WTC11 (cell line): ENCODE measurements around the gene IGLL5. TPM values are rescaled to one million over a fixed set of nuclear protein-coding genes. Genes with fewer than 3 reads are reported as not detected.

Experiments used
- ATAC-seq: fragments of 200-7000 bp; cut with Tn5 transposase; 2 replicates; pipeline ENCODE4 v1.10.0; 2021; ENCODE audit warnings: mild to moderate bottlenecking, moderate library complexity
- CTCF ChIA-PET: fragments of 300-600 bp; sonication (Branson Sonifier 250); formaldehyde crosslinking; loops from one replicate; lab custom pipeline; 2021; ENCODE audit warnings: antibody characterized with exemption; lab: Charles Lee
- POLR2A ChIA-PET: fragments of 350-600 bp; sonication (Branson Sonifier 250); formaldehyde crosslinking; loops from one replicate; lab custom pipeline; 2021; ENCODE audit warnings: antibody characterized with exemption; lab: Charles Lee
- DNase-seq: peaks from one replicate; pipeline ENCODE4 v3.0.0; 2021; ENCODE audit warnings: low spot score
- H3K27ac Mint-ChIP-seq: 2 replicates; pipeline ENCODE4 v1.8.0; 2021; ENCODE audit warnings: mixed read lengths
- H3K27me3 Mint-ChIP-seq: 2 replicates; pipeline ENCODE4 v1.8.0; 2021; ENCODE audit warnings: low read depth, mild to moderate bottlenecking, moderate library complexity, mixed read lengths
- H3K36me3 Mint-ChIP-seq: 2 replicates; pipeline ENCODE4 v1.8.0; 2021; ENCODE audit warnings: mixed read lengths
- H3K4me1 Mint-ChIP-seq: 2 replicates; pipeline ENCODE4 v1.8.0; 2022; ENCODE audit warnings: mixed read lengths
- H3K4me3 Mint-ChIP-seq: 2 replicates; pipeline ENCODE4 v1.8.0; 2021; ENCODE audit warnings: mild to moderate bottlenecking, moderate library complexity, mixed read lengths
- H3K9me3 Mint-ChIP-seq: 2 replicates; pipeline ENCODE4 v1.8.0; 2021; ENCODE audit warnings: mixed read lengths
- CBFB ChIP-seq: sonication (generic); formaldehyde crosslinking; IDR thresholded peaks from 2 replicates; pipeline ENCODE4 v1.8.1; 2022; ENCODE audit warnings: mild to moderate bottlenecking, low read depth, missing genetic modification reagents
- CREB1 ChIP-seq: sonication (generic); formaldehyde crosslinking; IDR thresholded peaks from 2 replicates; pipeline ENCODE4 v1.8.0; 2023; ENCODE audit warnings: mild to moderate bottlenecking, missing genetic modification reagents
- FOXJ3 ChIP-seq: sonication (generic); formaldehyde crosslinking; IDR thresholded peaks from 2 replicates; pipeline ENCODE4 v1.9.0; 2021; ENCODE audit warnings: missing genetic modification reagents, mild to moderate bottlenecking, borderline replicate concordance
- GABPB1 ChIP-seq: sonication (generic); formaldehyde crosslinking; IDR thresholded peaks from 2 replicates; pipeline ENCODE4 v1.8.1; 2023; ENCODE audit warnings: mild to moderate bottlenecking, missing genetic modification reagents
- JAZF1 ChIP-seq: fragments of 250-450 bp; sonication (Bioruptor Pico); IDR thresholded peaks from 2 replicates; pipeline ENCODE4 v1.9.0; 2021; ENCODE audit warnings: moderate library complexity, mild to moderate bottlenecking, inconsistent platforms
- MXD4 ChIP-seq: fragments of 250-450 bp; sonication (Bioruptor Pico); IDR thresholded peaks from 2 replicates; pipeline ENCODE4 v1.8.0; 2021; ENCODE audit warnings: mild to moderate bottlenecking, moderate library complexity, borderline replicate concordance
- NFATC4 ChIP-seq: fragments of 250-450 bp; sonication (Bioruptor Pico); IDR thresholded peaks from 2 replicates; pipeline ENCODE4 v1.9.0; 2021; ENCODE audit warnings: mild to moderate bottlenecking
- RELA ChIP-seq: sonication (generic); formaldehyde crosslinking; IDR thresholded peaks from 2 replicates; pipeline ENCODE4 v1.8.1; 2022; ENCODE audit warnings: missing genetic modification reagents, mild to moderate bottlenecking, borderline replicate concordance
- SOX15 ChIP-seq: fragments of 250-450 bp; sonication (Bioruptor Pico); IDR thresholded peaks from 2 replicates; pipeline ENCODE4 v1.9.0; 2021; ENCODE audit warnings: mild to moderate bottlenecking
- TCF7 ChIP-seq: sonication (generic); formaldehyde crosslinking; IDR thresholded peaks from 2 replicates; pipeline ENCODE4 v1.8.0; 2022; ENCODE audit warnings: mild to moderate bottlenecking, low read depth, missing genetic modification reagents, moderate library complexity
- ZNF121 ChIP-seq: sonication (generic); formaldehyde crosslinking; IDR thresholded peaks from 2 replicates; pipeline ENCODE4 v1.8.0; 2023; ENCODE audit warnings: missing genetic modification reagents
- ZNF232 ChIP-seq: sonication (generic); formaldehyde crosslinking; IDR thresholded peaks from 2 replicates; pipeline ENCODE4 v1.8.0; 2022; ENCODE audit warnings: mild to moderate bottlenecking, missing genetic modification reagents
- total RNA-seq: library from RNA; stranded (reverse); gene quantifications from 3 replicates; pipeline ENCODE4 v1.2.3, GENCODE V29; 2021
- TF ChIP-seq, protein P1 (sequence below): sonication (generic); formaldehyde crosslinking; IDR thresholded peaks from 2 replicates; pipeline ENCODE4 v1.8.0; 2022; ENCODE audit warnings: mild to moderate bottlenecking, missing genetic modification reagents
- TF ChIP-seq, protein P2 (sequence below): sonication (generic); formaldehyde crosslinking; IDR thresholded peaks from 2 replicates; pipeline ENCODE4 v1.8.0; 2022; ENCODE audit warnings: mild to moderate bottlenecking, missing genetic modification reagents
- TF ChIP-seq, protein P3 (sequence below): fragments of 200-600 bp; IDR thresholded peaks from 2 replicates; pipeline ENCODE4 v1.8.0; 2022; ENCODE audit warnings: antibody characterized with exemption
- TF ChIP-seq, protein P4 (sequence below): sonication (generic); formaldehyde crosslinking; IDR thresholded peaks from 2 replicates; pipeline ENCODE4 v1.8.0; 2022; ENCODE audit warnings: missing genetic modification reagents
- TF ChIP-seq, protein P5 (sequence below): fragments of 250-450 bp; sonication (Bioruptor Pico); IDR thresholded peaks from 2 replicates; pipeline ENCODE4 v1.8.0; 2021; ENCODE audit warnings: mild to moderate bottlenecking
- TF ChIP-seq, protein P6 (sequence below): sonication (generic); formaldehyde crosslinking; IDR thresholded peaks from 2 replicates; pipeline ENCODE4 v1.8.0; 2022; ENCODE audit warnings: mild to moderate bottlenecking, missing genetic modification reagents
- TF ChIP-seq, protein P7 (sequence below): sonication (generic); formaldehyde crosslinking; conservative IDR thresholded peaks from 2 replicates; pipeline ENCODE4 v1.8.1; 2022; ENCODE audit warnings: mild to moderate bottlenecking, missing genetic modification reagents

The IGLL5 gene
- total RNA-seq, 1 experiment from 2014 or later, result not detected

DNA sequence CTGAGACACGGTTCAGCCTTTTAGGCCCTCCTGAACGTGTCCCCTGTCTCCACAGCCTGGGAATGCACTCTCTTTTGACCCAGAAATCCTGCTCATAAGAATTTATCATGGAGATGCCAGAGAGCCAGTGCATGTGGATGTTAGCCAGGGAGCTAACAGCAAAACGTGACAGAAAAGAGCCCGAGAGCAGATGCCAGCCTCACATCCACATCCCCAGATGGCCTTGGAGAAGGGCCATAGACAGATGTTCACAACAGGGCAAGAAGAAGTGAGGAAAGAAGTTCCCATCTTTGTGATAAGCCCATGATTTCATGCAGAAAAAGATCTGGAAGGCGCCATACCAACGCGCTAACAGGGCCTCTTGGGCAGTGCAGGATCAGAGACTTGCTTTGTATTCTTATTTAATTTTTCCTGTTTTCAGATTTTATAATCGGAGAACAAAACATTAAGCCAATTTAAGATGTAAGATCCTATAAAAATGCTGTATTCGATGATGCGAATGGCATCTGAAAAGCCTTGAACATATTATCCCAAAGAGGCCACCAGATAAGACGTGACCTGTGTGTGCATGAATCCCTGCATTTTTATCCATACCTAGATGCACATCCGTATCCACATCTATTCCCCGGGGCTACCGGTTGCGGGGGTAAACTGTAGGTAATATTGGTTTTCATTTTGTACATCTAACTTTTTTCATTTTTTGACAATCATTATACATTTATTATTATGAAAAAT, 48.7 kb downstream of the IGLL5 start:
- Mint-ChIP-seq H3K4me3 (no peak overlapping the region), H3K36me3 (no peaks in the 10 kb centered on the region), H3K27ac (no peak overlapping the region), H3K9me3 (no peaks in the 10 kb centered on the region), H3K27me3 (peaks cover 52% of the 10 kb centered on the region), H3K4me1 (peaks cover 5% of the 10 kb centered on the region)
- CTCF ChIA-PET, result interaction anchor here (0.6 to 4.6 kb wide), 31 partner anchors 12 to 833 kb away, joined by 3 to 22 read pairs (median 5); partner anchors contain the start of gene IGLL5
- DNase-seq, result no peak
- POLR2A ChIA-PET, result interaction anchor here (0.6 to 1.1 kb wide), 2 partner anchors 52 to 336 kb away, joined by 3 to 6 read pairs; no protein-coding TSS in a partner anchor
- TF ChIP-seq ZNF232, result no peak
- no peak for TF ChIP-seq ZNF121 (CRISPR knock-in tag)
- TF ChIP-seq JAZF1 (CRISPR knock-in tag), result no peak
- TF ChIP-seq, protein P1, sequence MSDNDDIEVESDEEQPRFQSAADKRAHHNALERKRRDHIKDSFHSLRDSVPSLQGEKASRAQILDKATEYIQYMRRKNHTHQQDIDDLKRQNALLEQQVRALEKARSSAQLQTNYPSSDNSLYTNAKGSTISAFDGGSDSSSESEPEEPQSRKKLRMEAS, result no peak
- no peak for ATAC-seq

DNA sequence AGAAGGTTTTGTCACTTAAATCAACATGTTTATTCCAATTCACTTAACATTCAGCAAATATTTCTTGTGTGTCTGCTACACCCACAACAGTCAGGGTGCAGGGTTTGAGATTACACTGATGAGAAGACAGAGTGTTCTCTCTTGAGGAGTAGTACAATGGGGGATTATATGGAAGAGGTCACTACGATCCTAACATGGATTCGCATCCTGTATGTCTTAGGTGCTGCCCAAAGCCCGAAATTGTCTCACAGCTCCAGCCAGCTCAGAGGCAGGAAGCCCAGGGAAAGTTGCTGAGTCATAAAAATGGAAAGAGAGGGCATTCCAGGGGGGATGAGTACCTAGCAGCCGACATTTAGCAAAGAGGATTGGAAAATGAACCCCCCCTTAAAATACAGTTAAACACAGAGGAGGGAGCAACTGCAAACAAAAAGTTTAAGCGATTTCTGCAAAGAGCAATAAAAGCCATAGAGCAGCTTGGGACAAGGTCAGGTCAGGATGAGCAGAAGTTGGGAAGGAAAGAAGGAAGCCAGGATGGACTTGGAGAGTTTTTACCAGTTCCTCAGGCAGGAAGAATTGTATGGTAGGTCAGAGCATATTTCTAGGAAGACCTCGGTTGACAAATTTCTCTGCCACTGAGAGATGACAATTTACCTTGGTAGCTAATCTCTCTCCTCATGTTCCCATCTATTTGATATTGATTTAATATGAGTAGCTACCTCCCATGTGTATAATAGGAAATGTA, 49.5 kb downstream of the IGLL5 start:
- CTCF ChIA-PET, result interaction anchor here (0.6 to 2.7 kb wide), 7 partner anchors 12 to 184 kb away, joined by 3 to 22 read pairs (median 4); no protein-coding TSS in a partner anchor
- H3K36me3 Mint-ChIP-seq, result no peaks in the 10 kb centered on the region
- ATAC-seq (no peak), DNase-seq (no peak)
- TF ChIP-seq NFATC4 (no peak), SOX15 (CRISPR knock-in tag) (no peak), RELA (CRISPR knock-in tag) (no peak)
- TF ChIP-seq, protein P2, sequence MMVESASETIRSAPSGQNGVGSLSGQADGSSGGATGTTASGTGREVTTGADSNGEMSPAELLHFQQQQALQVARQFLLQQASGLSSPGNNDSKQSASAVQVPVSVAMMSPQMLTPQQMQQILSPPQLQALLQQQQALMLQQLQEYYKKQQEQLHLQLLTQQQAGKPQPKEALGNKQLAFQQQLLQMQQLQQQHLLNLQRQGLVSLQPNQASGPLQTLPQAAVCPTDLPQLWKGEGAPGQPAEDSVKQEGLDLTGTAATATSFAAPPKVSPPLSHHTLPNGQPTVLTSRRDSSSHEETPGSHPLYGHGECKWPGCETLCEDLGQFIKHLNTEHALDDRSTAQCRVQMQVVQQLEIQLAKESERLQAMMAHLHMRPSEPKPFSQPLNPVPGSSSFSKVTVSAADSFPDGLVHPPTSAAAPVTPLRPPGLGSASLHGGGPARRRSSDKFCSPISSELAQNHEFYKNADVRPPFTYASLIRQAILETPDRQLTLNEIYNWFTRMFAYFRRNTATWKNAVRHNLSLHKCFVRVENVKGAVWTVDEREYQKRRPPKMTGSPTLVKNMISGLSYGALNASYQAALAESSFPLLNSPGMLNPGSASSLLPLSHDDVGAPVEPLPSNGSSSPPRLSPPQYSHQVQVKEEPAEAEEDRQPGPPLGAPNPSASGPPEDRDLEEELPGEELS (CRISPR knock-in tag), result no peak
- H3K4me1 Mint-ChIP-seq, result peaks cover 5% of the 10 kb centered on the region
- POLR2A ChIA-PET, result interaction anchor here (0.6 kb wide), 1 partner anchor 337 kb away, joined by 3 read pairs; no protein-coding TSS in a partner anchor
- H3K9me3 Mint-ChIP-seq, result no peaks in the 10 kb centered on the region
- peaks cover 51% of the 10 kb centered on the region for H3K27me3 Mint-ChIP-seq
- no peak overlapping the region for H3K4me3 Mint-ChIP-seq
- H3K27ac Mint-ChIP-seq, result no peak overlapping the region

DNA sequence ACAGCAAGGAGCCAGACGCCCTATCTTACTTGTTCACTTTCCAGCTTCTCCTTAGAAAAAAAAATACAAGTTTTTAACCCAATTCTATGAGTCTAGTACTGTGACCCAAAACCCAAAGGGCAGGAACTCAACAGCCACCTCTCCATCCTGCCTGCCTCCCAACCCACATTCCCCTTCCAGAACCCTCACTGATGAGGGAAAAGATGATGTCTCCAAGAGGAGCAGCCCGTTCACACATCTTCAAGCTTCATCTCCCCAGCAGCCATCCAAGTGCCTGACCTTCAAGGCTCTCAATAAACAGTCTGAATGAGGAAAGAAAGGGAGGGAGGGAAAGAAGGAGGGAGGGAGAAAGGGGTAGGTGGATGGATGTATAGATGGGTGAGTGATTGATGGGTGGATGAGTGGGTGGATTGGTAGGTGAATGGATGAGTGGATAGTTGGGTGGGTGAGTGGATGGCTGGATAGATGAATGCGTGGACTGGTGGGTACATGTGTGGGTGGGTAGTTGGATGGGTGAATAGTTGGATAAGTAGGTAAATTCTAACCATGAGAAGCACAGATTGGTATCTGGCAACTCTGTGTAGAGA, 50.4 kb downstream of the IGLL5 start:
- peaks cover 5% of the 10 kb centered on the region for H3K4me1 Mint-ChIP-seq
- no peaks in the 10 kb centered on the region for H3K36me3 Mint-ChIP-seq
- ChIA-PET CTCF (interaction anchor here (1.0 to 2.0 kb wide), 5 partner anchors 11 to 185 kb away, joined by 3 to 6 read pairs (median 4); no protein-coding TSS in a partner anchor), POLR2A (no interaction called here)
- DNase-seq, result no peak
- H3K27ac Mint-ChIP-seq, result no peak overlapping the region
- H3K4me3 Mint-ChIP-seq, result no peak overlapping the region
- ATAC-seq, result no peak
- peaks cover 52% of the 10 kb centered on the region for H3K27me3 Mint-ChIP-seq
- no peaks in the 10 kb centered on the region for H3K9me3 Mint-ChIP-seq
- TF ChIP-seq, protein P3, sequence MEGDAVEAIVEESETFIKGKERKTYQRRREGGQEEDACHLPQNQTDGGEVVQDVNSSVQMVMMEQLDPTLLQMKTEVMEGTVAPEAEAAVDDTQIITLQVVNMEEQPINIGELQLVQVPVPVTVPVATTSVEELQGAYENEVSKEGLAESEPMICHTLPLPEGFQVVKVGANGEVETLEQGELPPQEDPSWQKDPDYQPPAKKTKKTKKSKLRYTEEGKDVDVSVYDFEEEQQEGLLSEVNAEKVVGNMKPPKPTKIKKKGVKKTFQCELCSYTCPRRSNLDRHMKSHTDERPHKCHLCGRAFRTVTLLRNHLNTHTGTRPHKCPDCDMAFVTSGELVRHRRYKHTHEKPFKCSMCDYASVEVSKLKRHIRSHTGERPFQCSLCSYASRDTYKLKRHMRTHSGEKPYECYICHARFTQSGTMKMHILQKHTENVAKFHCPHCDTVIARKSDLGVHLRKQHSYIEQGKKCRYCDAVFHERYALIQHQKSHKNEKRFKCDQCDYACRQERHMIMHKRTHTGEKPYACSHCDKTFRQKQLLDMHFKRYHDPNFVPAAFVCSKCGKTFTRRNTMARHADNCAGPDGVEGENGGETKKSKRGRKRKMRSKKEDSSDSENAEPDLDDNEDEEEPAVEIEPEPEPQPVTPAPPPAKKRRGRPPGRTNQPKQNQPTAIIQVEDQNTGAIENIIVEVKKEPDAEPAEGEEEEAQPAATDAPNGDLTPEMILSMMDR, result no peak
- TF ChIP-seq CBFB (CRISPR knock-in tag) (no peak), MXD4 (CRISPR knock-in tag) (no peak), GABPB1 (no peak), FOXJ3 (no peak), CREB1 (CRISPR knock-in tag) (no peak), TCF7 (no peak)
- TF ChIP-seq, protein P4, sequence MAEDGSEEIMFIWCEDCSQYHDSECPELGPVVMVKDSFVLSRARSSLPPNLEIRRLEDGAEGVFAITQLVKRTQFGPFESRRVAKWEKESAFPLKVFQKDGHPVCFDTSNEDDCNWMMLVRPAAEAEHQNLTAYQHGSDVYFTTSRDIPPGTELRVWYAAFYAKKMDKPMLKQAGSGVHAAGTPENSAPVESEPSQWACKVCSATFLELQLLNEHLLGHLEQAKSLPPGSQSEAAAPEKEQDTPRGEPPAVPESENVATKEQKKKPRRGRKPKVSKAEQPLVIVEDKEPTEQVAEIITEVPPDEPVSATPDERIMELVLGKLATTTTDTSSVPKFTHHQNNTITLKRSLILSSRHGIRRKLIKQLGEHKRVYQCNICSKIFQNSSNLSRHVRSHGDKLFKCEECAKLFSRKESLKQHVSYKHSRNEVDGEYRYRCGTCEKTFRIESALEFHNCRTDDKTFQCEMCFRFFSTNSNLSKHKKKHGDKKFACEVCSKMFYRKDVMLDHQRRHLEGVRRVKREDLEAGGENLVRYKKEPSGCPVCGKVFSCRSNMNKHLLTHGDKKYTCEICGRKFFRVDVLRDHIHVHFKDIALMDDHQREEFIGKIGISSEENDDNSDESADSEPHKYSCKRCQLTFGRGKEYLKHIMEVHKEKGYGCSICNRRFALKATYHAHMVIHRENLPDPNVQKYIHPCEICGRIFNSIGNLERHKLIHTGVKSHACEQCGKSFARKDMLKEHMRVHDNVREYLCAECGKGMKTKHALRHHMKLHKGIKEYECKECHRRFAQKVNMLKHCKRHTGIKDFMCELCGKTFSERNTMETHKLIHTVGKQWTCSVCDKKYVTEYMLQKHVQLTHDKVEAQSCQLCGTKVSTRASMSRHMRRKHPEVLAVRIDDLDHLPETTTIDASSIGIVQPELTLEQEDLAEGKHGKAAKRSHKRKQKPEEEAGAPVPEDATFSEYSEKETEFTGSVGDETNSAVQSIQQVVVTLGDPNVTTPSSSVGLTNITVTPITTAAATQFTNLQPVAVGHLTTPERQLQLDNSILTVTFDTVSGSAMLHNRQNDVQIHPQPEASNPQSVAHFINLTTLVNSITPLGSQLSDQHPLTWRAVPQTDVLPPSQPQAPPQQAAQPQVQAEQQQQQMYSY (CRISPR knock-in tag), result no peak
- TF ChIP-seq, protein P5, sequence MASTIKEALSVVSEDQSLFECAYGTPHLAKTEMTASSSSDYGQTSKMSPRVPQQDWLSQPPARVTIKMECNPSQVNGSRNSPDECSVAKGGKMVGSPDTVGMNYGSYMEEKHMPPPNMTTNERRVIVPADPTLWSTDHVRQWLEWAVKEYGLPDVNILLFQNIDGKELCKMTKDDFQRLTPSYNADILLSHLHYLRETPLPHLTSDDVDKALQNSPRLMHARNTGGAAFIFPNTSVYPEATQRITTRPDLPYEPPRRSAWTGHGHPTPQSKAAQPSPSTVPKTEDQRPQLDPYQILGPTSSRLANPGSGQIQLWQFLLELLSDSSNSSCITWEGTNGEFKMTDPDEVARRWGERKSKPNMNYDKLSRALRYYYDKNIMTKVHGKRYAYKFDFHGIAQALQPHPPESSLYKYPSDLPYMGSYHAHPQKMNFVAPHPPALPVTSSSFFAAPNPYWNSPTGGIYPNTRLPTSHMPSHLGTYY (CRISPR knock-in tag), result no peak
- TF ChIP-seq, protein P6, sequence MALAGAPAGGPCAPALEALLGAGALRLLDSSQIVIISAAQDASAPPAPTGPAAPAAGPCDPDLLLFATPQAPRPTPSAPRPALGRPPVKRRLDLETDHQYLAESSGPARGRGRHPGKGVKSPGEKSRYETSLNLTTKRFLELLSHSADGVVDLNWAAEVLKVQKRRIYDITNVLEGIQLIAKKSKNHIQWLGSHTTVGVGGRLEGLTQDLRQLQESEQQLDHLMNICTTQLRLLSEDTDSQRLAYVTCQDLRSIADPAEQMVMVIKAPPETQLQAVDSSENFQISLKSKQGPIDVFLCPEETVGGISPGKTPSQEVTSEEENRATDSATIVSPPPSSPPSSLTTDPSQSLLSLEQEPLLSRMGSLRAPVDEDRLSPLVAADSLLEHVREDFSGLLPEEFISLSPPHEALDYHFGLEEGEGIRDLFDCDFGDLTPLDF (CRISPR knock-in tag), result no peak
- TF ChIP-seq, protein P7, sequence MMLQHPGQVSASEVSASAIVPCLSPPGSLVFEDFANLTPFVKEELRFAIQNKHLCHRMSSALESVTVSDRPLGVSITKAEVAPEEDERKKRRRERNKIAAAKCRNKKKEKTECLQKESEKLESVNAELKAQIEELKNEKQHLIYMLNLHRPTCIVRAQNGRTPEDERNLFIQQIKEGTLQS, result no peak
